Fibroblast of lung (primary cell): ENCODE data around the gene LIMK2. TPM values are rescaled to one million over a fixed set of nuclear protein-coding genes. Genes with fewer than 3 reads are reported as not detected.
"Not testable (repeated sequence)": the region's sequence is repeated elsewhere in the genome, so short reads cannot be mapped to it uniquely, and the experiment has no call there.

Experiments
- DNase-seq, 2 donors: peaks; one replicate each; pipeline versions ENCODE4 v3.0.0 to v3.0.0-alpha.2; 2010; ENCODE audit warnings: low read depth in 2 of 2
- H2AFZ ChIP-seq: 2 replicates; pipeline ENCODE4 v1.5.1; 2012; ENCODE audit warnings: low read length, control low read depth, inconsistent platforms
- H3K27ac ChIP-seq: 2 replicates; pipeline ENCODE4 v1.5.1; 2011; ENCODE audit warnings: low read length, control low read depth; ENCODE audit not compliant: insufficient read depth
- H3K27me3 ChIP-seq: 2 replicates; pipeline ENCODE4 v1.5.1; 2011; ENCODE audit warnings: mild to moderate bottlenecking, low read length; ENCODE audit not compliant: control insufficient read depth, insufficient read depth
- H3K36me3 ChIP-seq: 2 replicates; pipeline ENCODE4 v1.5.1; 2011; ENCODE audit warnings: low read length; ENCODE audit not compliant: control insufficient read depth, insufficient read depth
- H3K4me1 ChIP-seq: 2 replicates; pipeline ENCODE4 v1.5.1; 2011; ENCODE audit warnings: low read length; ENCODE audit not compliant: control insufficient read depth, insufficient read depth; ENCODE audit errors: extremely low read depth
- H3K4me2 ChIP-seq: 2 replicates; pipeline ENCODE4 v1.5.1; 2011; ENCODE audit warnings: low read length, control low read depth; ENCODE audit not compliant: insufficient read depth; ENCODE audit errors: extremely low read depth
- H3K4me3 ChIP-seq, 4 experiments: fragments of 200-600 bp in 1 of 4; sonication (generic) in 1 of 4; replicated peaks in 1 of 4; 2 replicates each; pipeline ENCODE4 v1.5.1; 2011 to 2016; ENCODE audit warnings: low read length in 4 of 4, low read depth in 3 of 4, mild to moderate bottlenecking in 3 of 4, control low read depth in 2 of 4, inconsistent platforms in 1 of 4, mixed read lengths in 1 of 4; ENCODE audit not compliant: insufficient read depth in 1 of 4; ENCODE audit errors: control extremely low read depth in 1 of 4
- H3K79me2 ChIP-seq: 2 replicates; pipeline ENCODE4 v1.5.1; 2012; ENCODE audit warnings: mild to moderate bottlenecking, low read length, inconsistent platforms; ENCODE audit not compliant: control insufficient read depth, insufficient read depth
- H3K9ac ChIP-seq: 2 replicates; pipeline ENCODE4 v1.5.1; 2011; ENCODE audit warnings: mild to moderate bottlenecking, low read length, control low read depth; ENCODE audit not compliant: insufficient read depth
- H3K9me3 ChIP-seq: 2 replicates; pipeline ENCODE4 v1.5.1; 2012; ENCODE audit warnings: low read depth, low read length; ENCODE audit not compliant: control insufficient read depth, insufficient read depth
- H4K20me1 ChIP-seq: 2 replicates; pipeline ENCODE4 v1.5.1; 2011; ENCODE audit warnings: low read length; ENCODE audit not compliant: control insufficient read depth, insufficient read depth; ENCODE audit errors: extremely low read depth
- EZH2 ChIP-seq: IDR thresholded peaks from 2 replicates; pipeline ENCODE4 v1.5.1; 2012; ENCODE audit warnings: low read length, control low read depth, mild to moderate bottlenecking; ENCODE audit errors: missing control alignments
- polyA plus RNA-seq, 2 donors: library from polyadenylated mRNA; depleted of rRNA in 1 of 2; stranded (reverse) in 1 of 2; unstranded in 1 of 2; fragments of >200 nt; gene quantifications; 2 replicates each; pipeline ENCODE4 v1.2.1, GENCODE V29; 2011 to 2012; ENCODE audit warnings: missing spikeins in 1 of 2
- total RNA-seq: library from RNA; depleted of rRNA; stranded (reverse); fragments of >200 nt; gene quantifications from 2 replicates; pipeline ENCODE4 v1.2.1, GENCODE V29; 2014
- TF ChIP-seq, protein P1 (sequence below), 2 donors: IDR thresholded peaks in 1 of 2; conservative IDR thresholded peaks in 1 of 2; 1 replicate in 1 of 2; 2 replicates in 1 of 2; pipeline ENCODE4 v1.5.1; 2011 to 2012; ENCODE audit warnings: low read length in 2 of 2, control low read depth in 1 of 2, inconsistent platforms in 1 of 2, low read depth in 1 of 2, mild to moderate bottlenecking in 1 of 2

The LIMK2 gene
- total and polyA plus RNA-seq, 2 donors (not counting 1 experiment from before 2014, with no cell fraction given) = 3.4 to 20.0 TPM

DNA sequence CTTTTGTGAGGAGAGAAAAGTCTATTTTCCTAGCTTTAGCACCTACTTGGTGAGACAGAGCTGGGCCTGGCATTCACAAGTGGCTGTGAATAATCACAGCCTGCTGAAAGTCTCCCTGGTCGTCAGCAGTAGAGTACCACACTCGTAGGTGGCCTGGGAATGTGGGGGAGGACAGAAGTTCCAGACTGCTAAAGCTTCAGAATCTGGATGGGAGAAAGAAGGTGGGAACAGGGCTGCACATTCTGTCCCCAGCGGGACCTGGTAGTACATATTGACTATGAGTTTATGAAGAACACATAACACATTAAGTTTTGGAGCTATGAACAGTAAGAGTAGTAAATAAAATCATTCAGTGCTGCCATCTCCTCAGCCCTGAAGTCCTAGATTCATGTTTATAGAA lies 19.0 kb upstream of the LIMK2 start:
- Histone ChIP-seq H2AFZ (no peak overlapping the region), H3K9me3 (no peaks in the 10 kb centered on the region), H3K4me3 (no peak overlapping the region), H3K9ac (no peak overlapping the region), H3K36me3 (peaks cover 11% of the 10 kb centered on the region), H3K4me1 (no peaks in the 10 kb centered on the region), H3K79me2 (peaks cover 2% of the 10 kb centered on the region), H3K27ac (no peak overlapping the region), H3K27me3 (no peaks in the 10 kb centered on the region), H3K4me2 (no peak overlapping the region), H4K20me1 (no peaks in the 10 kb centered on the region)
- DNase-seq = no peak
- TF ChIP-seq EZH2 = no peak
- TF ChIP-seq, protein P1, sequence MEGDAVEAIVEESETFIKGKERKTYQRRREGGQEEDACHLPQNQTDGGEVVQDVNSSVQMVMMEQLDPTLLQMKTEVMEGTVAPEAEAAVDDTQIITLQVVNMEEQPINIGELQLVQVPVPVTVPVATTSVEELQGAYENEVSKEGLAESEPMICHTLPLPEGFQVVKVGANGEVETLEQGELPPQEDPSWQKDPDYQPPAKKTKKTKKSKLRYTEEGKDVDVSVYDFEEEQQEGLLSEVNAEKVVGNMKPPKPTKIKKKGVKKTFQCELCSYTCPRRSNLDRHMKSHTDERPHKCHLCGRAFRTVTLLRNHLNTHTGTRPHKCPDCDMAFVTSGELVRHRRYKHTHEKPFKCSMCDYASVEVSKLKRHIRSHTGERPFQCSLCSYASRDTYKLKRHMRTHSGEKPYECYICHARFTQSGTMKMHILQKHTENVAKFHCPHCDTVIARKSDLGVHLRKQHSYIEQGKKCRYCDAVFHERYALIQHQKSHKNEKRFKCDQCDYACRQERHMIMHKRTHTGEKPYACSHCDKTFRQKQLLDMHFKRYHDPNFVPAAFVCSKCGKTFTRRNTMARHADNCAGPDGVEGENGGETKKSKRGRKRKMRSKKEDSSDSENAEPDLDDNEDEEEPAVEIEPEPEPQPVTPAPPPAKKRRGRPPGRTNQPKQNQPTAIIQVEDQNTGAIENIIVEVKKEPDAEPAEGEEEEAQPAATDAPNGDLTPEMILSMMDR (conservative IDR thresholded peaks at IDR 0.05 in 1 of 2, IDR thresholded peaks at IDR 0.05 in 1 of 2; ENCODE audit: low read depth in 1 of 2, low read length in 2 of 2) = no peak

GRCh38 chr22:31194681-31195080 lies 17.4 kb upstream of the LIMK2 start:
- not testable (repeated sequence) for H3K9me3 ChIP-seq, H3K27me3 ChIP-seq, DNase-seq, H3K9ac ChIP-seq, H3K27ac ChIP-seq, H3K4me3 ChIP-seq, H3K4me1 ChIP-seq, H3K4me2 ChIP-seq, H3K79me2 ChIP-seq, H2AFZ ChIP-seq, H4K20me1 ChIP-seq
- peaks cover 11% of the 10 kb centered on the region for H3K36me3 ChIP-seq

DNA sequence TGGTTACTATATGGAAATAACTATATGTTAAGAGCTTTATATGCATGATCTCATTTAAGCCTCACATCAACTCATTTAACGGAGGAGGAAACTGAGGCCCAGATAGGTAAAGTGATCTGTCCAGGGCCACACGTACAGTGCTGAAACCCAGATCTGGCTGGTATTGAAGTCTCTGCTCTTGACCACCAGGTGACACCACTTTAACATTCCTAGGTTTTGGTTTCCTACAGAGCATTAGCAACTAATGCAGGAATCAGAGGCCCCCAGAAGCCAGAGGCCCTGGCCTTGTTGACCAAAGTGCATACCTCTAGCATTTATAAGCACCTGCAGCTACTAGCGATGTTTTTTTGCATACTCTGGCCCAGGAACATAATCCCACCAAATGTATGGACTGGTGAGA lies 12.9 kb upstream of the LIMK2 start:
- Histone ChIP-seq H4K20me1 (no peaks in the 10 kb centered on the region), H3K4me1 (no peaks in the 10 kb centered on the region), H2AFZ (no peak overlapping the region), H3K9ac (no peak overlapping the region), H3K9me3 (no peaks in the 10 kb centered on the region), H3K4me2 (no peak overlapping the region), H3K36me3 (peaks cover 13% of the 10 kb centered on the region), H3K27me3 (no peaks in the 10 kb centered on the region), H3K4me3 (no peak overlapping the region), H3K27ac (no peak overlapping the region), H3K79me2 (no peaks in the 10 kb centered on the region)
- no peak for TF ChIP-seq EZH2
- TF ChIP-seq, protein P1 (conservative IDR thresholded peaks at IDR 0.05 in 1 of 2, IDR thresholded peaks at IDR 0.05 in 1 of 2; ENCODE audit: low read depth in 1 of 2, low read length in 2 of 2) = no peak
- DNase-seq = no peak

GRCh38 chr22:31204352-31204984 lies 7.6 kb upstream of the LIMK2 start:
- H2AFZ ChIP-seq, H3K27ac ChIP-seq, H3K9ac ChIP-seq: not testable (repeated sequence)

GRCh38 chr22:31205059-31205458 lies 7.0 kb upstream of the LIMK2 start:
- H3K79me2 ChIP-seq, H3K9ac ChIP-seq, H3K4me2 ChIP-seq, H3K36me3 ChIP-seq, H3K27ac ChIP-seq, H3K9me3 ChIP-seq, H3K27me3 ChIP-seq, DNase-seq, H3K4me1 ChIP-seq, H3K4me3 ChIP-seq, H4K20me1 ChIP-seq, H2AFZ ChIP-seq: not testable (repeated sequence)

More at GRCh38 chr22:31204352-31204984, 7.6 kb upstream of the LIMK2 start:
- H3K4me3 ChIP-seq, H3K4me2 ChIP-seq, H3K27me3 ChIP-seq, H3K9me3 ChIP-seq, DNase-seq, H3K79me2 ChIP-seq, H3K4me1 ChIP-seq, H4K20me1 ChIP-seq, H3K36me3 ChIP-seq: not testable (repeated sequence)
